PC-9 (cell line): ENCODE data around the gene MED9. TPM values are rescaled to one million over a fixed set of nuclear protein-coding genes. Genes with fewer than 3 reads are reported as not detected.

Source experiments
- BruUV-seq: library from RNA; stranded (reverse); fragments of 400-500 nt; replicated peaks from 2 replicates; lab custom pipeline; 2021; lab: Mats Ljungman, UMichigan
- CTCF ChIA-PET: fragments of 300-600 bp; sonication (Branson Sonifier 250); formaldehyde crosslinking; loops from one replicate; lab custom pipeline; 2022; ENCODE audit warnings: antibody characterized with exemption; lab: Charles Lee
- POLR2A ChIA-PET: fragments of 300-600 bp; sonication (Branson Sonifier 250); formaldehyde crosslinking; loops from one replicate; lab custom pipeline; 2022; ENCODE audit warnings: antibody characterized with exemption; ENCODE audit not compliant: unreplicated experiment; lab: Charles Lee
- DNase-seq, 2 experiments: peaks; one replicate each; pipeline versions ENCODE4 v3.0.0 to v3.0.0-alpha.2; 2015 to 2022; ENCODE audit warnings: mixed read lengths in 1 of 2
- H2AFZ ChIP-seq: fragments of 200-600 bp; sonication (generic); 2 replicates; pipeline ENCODE4 v1.8.1; 2017; ENCODE audit warnings: antibody characterized with exemption
- H3F3A ChIP-seq: fragments of 200-600 bp; sonication (generic); 2 replicates; pipeline ENCODE4 v1.8.1; 2017; ENCODE audit warnings: antibody characterized with exemption, mild to moderate bottlenecking, low read depth; ENCODE audit not compliant: insufficient read depth
- H3K27ac ChIP-seq: fragments of 200-600 bp; sonication (generic); 2 replicates; pipeline ENCODE4 v1.6.1; 2016; ENCODE audit warnings: mixed run types
- H3K27me3 ChIP-seq: fragments of 200-600 bp; sonication (generic); 2 replicates; pipeline ENCODE4 v1.6.1; 2016; ENCODE audit warnings: low read depth, mixed run types; ENCODE audit not compliant: insufficient read depth
- H3K36me3 ChIP-seq: fragments of 200-600 bp; sonication (generic); 2 replicates; pipeline ENCODE4 v1.6.1; 2016; ENCODE audit warnings: low read depth, mixed run types
- H3K4me1 ChIP-seq: fragments of 200-600 bp; sonication (generic); replicated peaks from 2 replicates; pipeline ENCODE4 v1.6.1; 2016; ENCODE audit warnings: mixed run types; ENCODE audit not compliant: insufficient read depth
- H3K4me2 ChIP-seq: fragments of 200-600 bp; sonication (generic); 2 replicates; pipeline ENCODE4 v1.6.1; 2017; ENCODE audit warnings: mixed run types
- H3K4me3 ChIP-seq: fragments of 200-600 bp; sonication (generic); 2 replicates; pipeline ENCODE4 v1.6.1; 2016; ENCODE audit warnings: mixed run types
- H3K79me2 ChIP-seq: fragments of 200-600 bp; sonication (generic); 2 replicates; pipeline ENCODE4 v1.6.1; 2017; ENCODE audit warnings: low read depth, mixed run types
- H3K9me2 ChIP-seq: fragments of 200-600 bp; sonication (generic); 2 replicates; pipeline ENCODE4 v1.8.1; 2017; ENCODE audit warnings: mild to moderate bottlenecking; ENCODE audit not compliant: insufficient read depth
- H3K9me3 ChIP-seq: fragments of 200-600 bp; sonication (generic); 2 replicates; pipeline ENCODE4 v1.8.1; 2016; ENCODE audit warnings: low read depth; ENCODE audit not compliant: insufficient read depth
- H4K20me1 ChIP-seq: fragments of 200-600 bp; sonication (generic); 2 replicates; pipeline ENCODE4 v1.8.1; 2017; ENCODE audit not compliant: insufficient read depth
- CTCF ChIP-seq: fragments of 200-600 bp; sonication (generic); conservative IDR thresholded peaks from 2 replicates; pipeline ENCODE4 v1.6.1; 2017; ENCODE audit warnings: mixed run types, antibody characterized with exemption, mild to moderate bottlenecking, moderate library complexity
- EZH2 ChIP-seq: fragments of 200-600 bp; sonication (generic); IDR thresholded peaks from 2 replicates; pipeline ENCODE4 v1.8.0; 2017; ENCODE audit warnings: antibody characterized with exemption, low read depth
- intact Hi-C: fragments of 100-400 bp; cut with micrococcal nuclease; formaldehyde crosslinking; loops from one replicate; pipeline ENCODE4 v1.10.0; 2022; ENCODE audit not compliant: unreplicated experiment
- total RNA-seq: library from RNA; stranded (reverse); gene quantifications from 2 replicates; pipeline ENCODE4 v1.2.3, GENCODE V29; 2021

MED9 gene
- total RNA-seq, 1 experiment from 2014 or later: 15.8 TPM

DNA sequence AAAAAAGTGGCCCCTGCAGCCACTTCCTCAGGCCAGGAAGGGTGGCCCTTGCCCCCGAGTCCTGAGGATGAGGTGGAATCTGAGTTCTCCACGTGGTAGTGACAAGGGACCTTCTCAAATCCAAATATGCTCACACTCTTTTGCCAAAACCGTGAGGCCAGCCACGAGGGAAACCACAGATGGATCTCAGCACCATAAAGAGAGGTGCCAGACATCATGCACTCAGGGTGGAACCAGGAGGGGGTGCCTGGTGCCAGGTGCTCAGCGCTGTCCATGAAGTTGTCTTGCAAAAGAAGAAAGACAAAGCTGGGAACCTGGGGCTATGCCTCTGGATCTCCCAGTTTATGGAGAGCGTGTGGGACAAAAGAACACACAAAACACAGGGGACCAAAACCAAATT, 45.2 kb upstream of the MED9 start:
- intact Hi-C loops: no loop called here
- no peaks in the 10 kb centered on the region for H3K36me3 ChIP-seq
- 0 out of 2 replicates have a peak, but pooled peaks cover 6% of the 10 kb centered on the region for H3F3A ChIP-seq
- no peak overlapping the region for H2AFZ ChIP-seq
- BruUV-seq: no TSS peak
- no peaks in the 10 kb centered on the region for H3K9me2 ChIP-seq
- no peak overlapping the region for H3K4me3 ChIP-seq
- DNase-seq: no peak
- no peaks in the 10 kb centered on the region for H3K9me3 ChIP-seq
- no peaks in the 10 kb centered on the region for H4K20me1 ChIP-seq
- no peak overlapping the region for H3K27ac ChIP-seq
- CTCF ChIA-PET: no interaction called here
- no peak overlapping the region for H3K4me2 ChIP-seq
- no peaks in the 10 kb centered on the region for H3K79me2 ChIP-seq
- POLR2A ChIA-PET: no interaction called here
- peaks cover 69% of the 10 kb centered on the region for H3K27me3 ChIP-seq
- no peaks in the 10 kb centered on the region for H3K4me1 ChIP-seq
- no peak for TF ChIP-seq CTCF
- TF ChIP-seq EZH2: no peak

DNA sequence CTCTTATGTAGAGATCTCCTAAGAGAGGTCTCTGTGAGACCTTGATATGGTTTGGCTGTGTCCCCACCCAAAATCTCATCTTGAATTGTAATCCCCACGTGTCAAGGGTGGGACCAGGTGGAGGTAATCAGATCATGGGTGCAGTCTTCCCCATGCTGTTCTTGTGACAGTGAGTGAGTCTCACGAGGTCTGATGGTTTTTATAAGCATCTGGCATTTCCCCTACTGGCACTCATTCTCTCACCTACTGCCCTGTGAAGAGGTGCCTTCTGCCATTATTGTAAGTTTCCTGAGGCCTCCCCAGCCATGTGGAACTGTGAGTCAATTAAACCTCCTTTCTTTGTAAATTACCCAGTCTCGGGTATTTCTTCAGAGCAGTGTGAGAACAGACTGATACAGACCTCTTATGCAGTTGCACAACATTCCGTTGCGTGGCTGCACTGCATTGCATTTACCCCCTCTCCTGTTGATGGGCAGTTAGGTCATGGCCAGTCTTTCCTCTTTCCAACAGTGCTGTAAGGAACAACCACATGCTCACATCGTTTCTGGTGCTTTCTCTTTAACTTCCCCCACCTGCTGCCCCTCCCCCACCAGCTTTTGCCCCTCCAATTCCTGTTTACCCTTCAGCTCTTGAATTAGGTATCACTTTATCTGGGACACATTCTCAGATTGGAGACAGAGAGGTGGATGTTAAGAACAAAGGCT, 43.6 kb upstream of the MED9 start:
- Histone ChIP-seq H3K27me3 (peaks cover 58% of the 10 kb centered on the region), H3K27ac (no peak overlapping the region), H3K79me2 (no peaks in the 10 kb centered on the region), H2AFZ (no peak overlapping the region), H3K4me3 (no peak overlapping the region), H3K9me3 (no peaks in the 10 kb centered on the region), H3K4me1 (no peaks in the 10 kb centered on the region), H3K36me3 (no peaks in the 10 kb centered on the region), H3K9me2 (no peaks in the 10 kb centered on the region), H3K4me2 (no peak overlapping the region), H4K20me1 (no peaks in the 10 kb centered on the region), H3F3A (0 out of 2 replicates have a peak, but pooled peaks cover 6% of the 10 kb centered on the region)
- ChIA-PET POLR2A (no interaction called here), CTCF (no interaction called here)
- DNase-seq: no peak
- BruUV-seq: no TSS peak
- intact Hi-C loops: no loop called here
- no peak for TF ChIP-seq CTCF

- Histone ChIP-seq H3F3A (0 out of 2 replicates have a peak, but pooled peaks cover 6% of the 10 kb centered on the region), H3K36me3 (no peaks in the 10 kb centered on the region), H3K9me3 (no peaks in the 10 kb centered on the region), H3K4me2 (no peak overlapping the region), H2AFZ (no peak overlapping the region), H3K9me2 (no peaks in the 10 kb centered on the region), H3K79me2 (no peaks in the 10 kb centered on the region), H3K27ac (no peak overlapping the region), H3K27me3 (peaks cover 46% of the 10 kb centered on the region), H3K4me3 (no peak overlapping the region), H4K20me1 (no peaks in the 10 kb centered on the region), H3K4me1 (no peaks in the 10 kb centered on the region)
- TF ChIP-seq CTCF (no peak), EZH2 (no peak)
- intact Hi-C loops: no loop called here
- no TSS peak for BruUV-seq
- CTCF ChIA-PET: no interaction called here
- POLR2A ChIA-PET: no interaction called here
- DNase-seq: no peak
Measured at GRCh38 chr17:17434477-17434876, 42.3 kb upstream of the MED9 start.
